ENCODE results near the gene CR1. TPM values are rescaled to one million over a fixed set of nuclear protein-coding genes. Genes with fewer than 3 reads are reported as not detected.
"Not testable (repeated sequence)": the region's sequence is repeated elsewhere in the genome, so short reads cannot be mapped to it uniquely, and the experiment has no call there.

The CR1 gene
- total RNA-seq, 2 donors from 2014 or later, result 0.42 to 3.5 TPM

GRCh38 chr1:207581496-207582153 is 85.7 kb downstream of the CR1 start:
- Histone ChIP-seq H3K9ac (ENCODE audit: low read depth in 2 of 2, low read length in 2 of 2) (no peak overlapping the region), H3K36me3 (no peaks in the 10 kb centered on the region), H3K4me1 (no peaks in the 10 kb centered on the region), H3K27ac (no peak overlapping the region), H3K27me3 (no peaks in the 10 kb centered on the region), H3K9me3 (no peaks in the 10 kb centered on the region), H3K4me3 (no peak overlapping the region)
- no peak for TF ChIP-seq CTCF (IDR thresholded peaks at IDR 0.05)
- no peak for DNase-seq
- intact Hi-C loops (cut with DNase I), result no loop called here

- DNase-seq; H3K9me3 ChIP-seq; H3K27ac ChIP-seq; H3K9ac ChIP-seq (ENCODE audit: low read depth in 2 of 2, low read length in 2 of 2); H3K27me3 ChIP-seq; H3K4me3 ChIP-seq; H3K36me3 ChIP-seq; H3K4me1 ChIP-seq; intact Hi-C loops (cut with DNase I): not testable (repeated sequence)
These were observed 93.5 kb downstream of the CR1 start for GRCh38 chr1:207589506-207589905.

GRCh38 chr1:207591205-207591604 is 95.2 kb downstream of the CR1 start:
- H3K27ac ChIP-seq; H3K36me3 ChIP-seq; H3K9me3 ChIP-seq; intact Hi-C loops (cut with DNase I); H3K4me1 ChIP-seq; H3K4me3 ChIP-seq; H3K9ac ChIP-seq (ENCODE audit: low read depth in 2 of 2, low read length in 2 of 2); H3K27me3 ChIP-seq; DNase-seq: not testable (repeated sequence)

GRCh38 chr1:207594095-207594494 is 98.1 kb downstream of the CR1 start:
- H3K9ac ChIP-seq (ENCODE audit: low read depth in 2 of 2, low read length in 2 of 2); DNase-seq; H3K4me3 ChIP-seq; H3K9me3 ChIP-seq; H3K27ac ChIP-seq; H3K27me3 ChIP-seq; H3K36me3 ChIP-seq; intact Hi-C loops (cut with DNase I); H3K4me1 ChIP-seq: not testable (repeated sequence)

- DNase-seq, result no peak
- Histone ChIP-seq H3K27me3 (no peaks in the 10 kb centered on the region), H3K4me3 (no peak overlapping the region), H3K9ac (ENCODE audit: low read depth in 2 of 2, low read length in 2 of 2) (no peak overlapping the region), H3K4me1 (no peaks in the 10 kb centered on the region), H3K36me3 (no peaks in the 10 kb centered on the region), H3K9me3 (no peaks in the 10 kb centered on the region), H3K27ac (no peak overlapping the region)
- no peak for TF ChIP-seq CTCF (IDR thresholded peaks at IDR 0.05)
- intact Hi-C loops (cut with DNase I), result no loop called here
These were observed 107.8 kb downstream of the CR1 start for GRCh38 chr1:207603777-207604176.

- H3K4me1 ChIP-seq, result no peaks in the 10 kb centered on the region
- no peaks in the 10 kb centered on the region for H3K9me3 ChIP-seq
- no peak overlapping the region for H3K9ac ChIP-seq (ENCODE audit: low read depth in 2 of 2, low read length in 2 of 2)
- H3K36me3 ChIP-seq, result no peaks in the 10 kb centered on the region
- DNase-seq, result no peak
- TF ChIP-seq CTCF (IDR thresholded peaks at IDR 0.05), result no peak
- intact Hi-C loops (cut with DNase I), result no loop called here
- no peak overlapping the region for H3K4me3 ChIP-seq
- no peaks in the 10 kb centered on the region for H3K27me3 ChIP-seq
- no peak overlapping the region for H3K27ac ChIP-seq
These were observed 109.7 kb downstream of the CR1 start for GRCh38 chr1:207605444-207606361.

GRCh38 chr1:207606362-207606755 is 110.4 kb downstream of the CR1 start:
- no peaks in the 10 kb centered on the region for H3K36me3 ChIP-seq
- intact Hi-C loops (cut with DNase I), result no loop called here
- no peak overlapping the region for H3K27ac ChIP-seq
- no peaks in the 10 kb centered on the region for H3K27me3 ChIP-seq
- no peak overlapping the region for H3K4me3 ChIP-seq
- H3K9me3 ChIP-seq, result no peaks in the 10 kb centered on the region
- no peaks in the 10 kb centered on the region for H3K4me1 ChIP-seq
- no peak for DNase-seq
- no peak for TF ChIP-seq CTCF (IDR thresholded peaks at IDR 0.05)
- no peak overlapping the region for H3K9ac ChIP-seq (ENCODE audit: low read depth in 2 of 2, low read length in 2 of 2)

Data from colonic mucosa (tissue), 4 donors.